WTC11 (cell line): Measurements from ENCODE around the gene ZMIZ1. TPM values are rescaled to one million over a fixed set of nuclear protein-coding genes. Genes with fewer than 3 reads are reported as not detected.

Experiments
- ATAC-seq: fragments of 200-7000 bp; cut with Tn5 transposase; 2 replicates; pipeline ENCODE4 v1.10.0; 2021; ENCODE audit warnings: mild to moderate bottlenecking, moderate library complexity
- CTCF ChIA-PET: fragments of 300-600 bp; sonication (Branson Sonifier 250); formaldehyde crosslinking; loops from one replicate; lab custom pipeline; 2021; ENCODE audit warnings: antibody characterized with exemption; lab: Charles Lee
- POLR2A ChIA-PET: fragments of 350-600 bp; sonication (Branson Sonifier 250); formaldehyde crosslinking; loops from one replicate; lab custom pipeline; 2021; ENCODE audit warnings: antibody characterized with exemption; lab: Charles Lee
- DNase-seq: peaks from one replicate; pipeline ENCODE4 v3.0.0; 2021; ENCODE audit warnings: low spot score
- H3K27ac Mint-ChIP-seq: 2 replicates; pipeline ENCODE4 v1.8.0; 2021; ENCODE audit warnings: mixed read lengths
- H3K27me3 Mint-ChIP-seq: 2 replicates; pipeline ENCODE4 v1.8.0; 2021; ENCODE audit warnings: low read depth, mild to moderate bottlenecking, moderate library complexity, mixed read lengths
- H3K36me3 Mint-ChIP-seq: 2 replicates; pipeline ENCODE4 v1.8.0; 2021; ENCODE audit warnings: mixed read lengths
- H3K4me1 Mint-ChIP-seq: 2 replicates; pipeline ENCODE4 v1.8.0; 2022; ENCODE audit warnings: mixed read lengths
- H3K4me3 Mint-ChIP-seq: 2 replicates; pipeline ENCODE4 v1.8.0; 2021; ENCODE audit warnings: mild to moderate bottlenecking, moderate library complexity, mixed read lengths
- H3K9me3 Mint-ChIP-seq: 2 replicates; pipeline ENCODE4 v1.8.0; 2021; ENCODE audit warnings: mixed read lengths
- AFF4 ChIP-seq: sonication (generic); formaldehyde crosslinking; IDR thresholded peaks from 2 replicates; pipeline ENCODE4 v1.8.1; 2023; ENCODE audit warnings: mild to moderate bottlenecking, missing genetic modification reagents, borderline replicate concordance
- ATF1 ChIP-seq: sonication (generic); formaldehyde crosslinking; IDR thresholded peaks from 2 replicates; pipeline ENCODE4 v1.8.1; 2023; ENCODE audit warnings: mild to moderate bottlenecking, moderate library complexity, missing genetic modification reagents
- CTCF ChIP-seq: fragments of 200-600 bp; IDR thresholded peaks from 2 replicates; pipeline ENCODE4 v1.8.0; 2022; ENCODE audit warnings: antibody characterized with exemption
- E2F4 ChIP-seq: sonication (generic); formaldehyde crosslinking; IDR thresholded peaks from 2 replicates; pipeline ENCODE4 v1.8.1; 2022; ENCODE audit warnings: low read depth, mild to moderate bottlenecking, moderate library complexity, missing genetic modification reagents, borderline replicate concordance
- ELF4 ChIP-seq: sonication (generic); formaldehyde crosslinking; IDR thresholded peaks from 2 replicates; pipeline ENCODE4 v1.8.1; 2022; ENCODE audit warnings: low read depth, mild to moderate bottlenecking, moderate library complexity, missing genetic modification reagents
- EMX1 ChIP-seq: fragments of 250-450 bp; sonication (Bioruptor Pico); IDR thresholded peaks from 2 replicates; pipeline ENCODE4 v1.8.0; 2021; ENCODE audit warnings: mild to moderate bottlenecking
- HMGA2 ChIP-seq: fragments of 250-450 bp; sonication (Bioruptor Pico); IDR thresholded peaks from 2 replicates; pipeline ENCODE4 v1.4.0; 2021; ENCODE audit warnings: mild to moderate bottlenecking, moderate library complexity
- IRF1 ChIP-seq: sonication (generic); formaldehyde crosslinking; IDR thresholded peaks from 2 replicates; pipeline ENCODE4 v1.8.0; 2023; ENCODE audit warnings: missing genetic modification reagents
- NFYB ChIP-seq: sonication (generic); formaldehyde crosslinking; conservative IDR thresholded peaks from 2 replicates; pipeline ENCODE4 v1.8.0; 2022; ENCODE audit warnings: low read depth, missing genetic modification reagents
- SP1 ChIP-seq: sonication (generic); formaldehyde crosslinking; conservative IDR thresholded peaks from 2 replicates; pipeline ENCODE4 v1.8.1; 2022; ENCODE audit warnings: missing genetic modification reagents
- TCF7 ChIP-seq: sonication (generic); formaldehyde crosslinking; IDR thresholded peaks from 2 replicates; pipeline ENCODE4 v1.8.0; 2022; ENCODE audit warnings: mild to moderate bottlenecking, low read depth, missing genetic modification reagents, moderate library complexity
- TEAD1 ChIP-seq: sonication (generic); formaldehyde crosslinking; IDR thresholded peaks from 2 replicates; pipeline ENCODE4 v1.8.0; 2022; ENCODE audit warnings: mild to moderate bottlenecking, missing genetic modification reagents
- ZNF263 ChIP-seq: sonication (generic); formaldehyde crosslinking; IDR thresholded peaks from 2 replicates; pipeline ENCODE4 v1.8.1; 2022; ENCODE audit warnings: low read depth, mild to moderate bottlenecking, moderate library complexity, missing genetic modification reagents
- ZNF317 ChIP-seq: sonication (generic); formaldehyde crosslinking; IDR thresholded peaks from 2 replicates; pipeline ENCODE4 v1.8.1; 2023; ENCODE audit warnings: low read depth, mild to moderate bottlenecking, moderate library complexity, missing genetic modification reagents, borderline replicate concordance
- ZNF416 ChIP-seq: fragments of 250-450 bp; sonication (Bioruptor Pico); IDR thresholded peaks from 2 replicates; pipeline ENCODE4 v1.9.0; 2021; ENCODE audit warnings: mild to moderate bottlenecking, inconsistent platforms
- ZNF425 ChIP-seq: fragments of 250-450 bp; sonication (Bioruptor Pico); conservative IDR thresholded peaks from 2 replicates; pipeline ENCODE4 v1.9.0; 2021; ENCODE audit warnings: mild to moderate bottlenecking
- ZNF671 ChIP-seq: fragments of 250-450 bp; sonication (Bioruptor Pico); IDR thresholded peaks from 2 replicates; pipeline ENCODE4 v1.8.0; 2021; ENCODE audit warnings: mild to moderate bottlenecking
- total RNA-seq: library from RNA; stranded (reverse); gene quantifications from 3 replicates; pipeline ENCODE4 v1.2.3, GENCODE V29; 2021
- TF ChIP-seq, protein P1 (sequence below): sonication (generic); formaldehyde crosslinking; IDR thresholded peaks from 2 replicates; pipeline ENCODE4 v1.8.0; 2022; ENCODE audit warnings: mild to moderate bottlenecking, missing genetic modification reagents
- TF ChIP-seq, protein P2 (sequence below): sonication (generic); formaldehyde crosslinking; IDR thresholded peaks from 2 replicates; pipeline ENCODE4 v1.8.0; 2022; ENCODE audit warnings: missing genetic modification reagents
- TF ChIP-seq, protein P3 (sequence below): sonication (generic); formaldehyde crosslinking; IDR thresholded peaks from 2 replicates; pipeline ENCODE4 v1.8.0; 2022; ENCODE audit warnings: mild to moderate bottlenecking, missing genetic modification reagents

ZMIZ1 gene
- total RNA-seq, 1 experiment from 2014 or later = 44.4 TPM

DNA sequence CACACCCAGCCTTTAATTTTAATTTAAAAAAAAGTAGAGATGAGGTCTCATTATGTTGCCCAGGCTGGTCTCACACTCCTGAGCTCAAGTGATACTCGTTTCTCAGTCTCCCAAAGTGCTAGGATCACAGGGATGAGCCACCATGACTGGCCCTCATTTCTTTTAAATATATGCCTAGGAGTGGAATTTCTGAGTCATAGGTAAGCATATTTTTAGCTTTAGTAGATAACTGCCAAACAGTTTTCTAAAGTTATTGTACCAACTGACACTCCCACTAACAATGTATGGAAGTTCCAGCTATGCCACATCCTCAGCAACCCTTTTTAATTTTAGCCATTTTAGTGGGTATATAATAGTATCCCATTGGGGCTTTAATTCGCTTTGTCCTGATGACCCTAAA lies 264.7 kb downstream of the ZMIZ1 start (continued):
- TF ChIP-seq ZNF425 (CRISPR knock-in tag) (no peak), ZNF416 (no peak), ELF4 (no peak), CTCF (no peak)
- TF ChIP-seq, protein P1, sequence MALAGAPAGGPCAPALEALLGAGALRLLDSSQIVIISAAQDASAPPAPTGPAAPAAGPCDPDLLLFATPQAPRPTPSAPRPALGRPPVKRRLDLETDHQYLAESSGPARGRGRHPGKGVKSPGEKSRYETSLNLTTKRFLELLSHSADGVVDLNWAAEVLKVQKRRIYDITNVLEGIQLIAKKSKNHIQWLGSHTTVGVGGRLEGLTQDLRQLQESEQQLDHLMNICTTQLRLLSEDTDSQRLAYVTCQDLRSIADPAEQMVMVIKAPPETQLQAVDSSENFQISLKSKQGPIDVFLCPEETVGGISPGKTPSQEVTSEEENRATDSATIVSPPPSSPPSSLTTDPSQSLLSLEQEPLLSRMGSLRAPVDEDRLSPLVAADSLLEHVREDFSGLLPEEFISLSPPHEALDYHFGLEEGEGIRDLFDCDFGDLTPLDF (CRISPR knock-in tag) = no peak
- TF ChIP-seq, all 79 proteins: peak for 0

DNA sequence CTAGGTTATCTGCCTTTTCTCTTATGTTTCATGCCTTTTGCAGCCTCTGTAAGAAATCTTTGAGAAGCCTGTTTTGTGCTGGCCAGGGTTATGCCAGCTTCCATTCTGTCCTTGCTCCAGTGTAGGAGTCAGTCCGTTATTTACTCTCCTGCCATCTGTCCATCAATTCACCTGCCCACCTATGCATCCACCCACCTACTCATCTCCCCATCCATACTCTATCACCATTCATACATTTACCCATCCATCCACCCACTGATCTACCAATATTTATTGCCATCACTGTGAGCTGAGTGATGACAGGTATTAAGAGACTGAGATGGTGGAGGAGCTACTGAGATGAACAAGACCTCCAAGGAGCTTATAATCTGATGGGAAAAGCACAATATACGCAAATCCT lies 265.8 kb downstream of the ZMIZ1 start:
- peaks cover 8% of the 10 kb centered on the region; the same call in 1 of the 2 replicates for H3K36me3 Mint-ChIP-seq
- H3K9me3 Mint-ChIP-seq = peaks cover 23% of the 10 kb centered on the region
- ATAC-seq (no peak), DNase-seq (no peak)
- H3K4me3 Mint-ChIP-seq = no peak overlapping the region
- peaks cover 11% of the 10 kb centered on the region for H3K27me3 Mint-ChIP-seq
- H3K4me1 Mint-ChIP-seq = peaks cover 13% of the 10 kb centered on the region
- CTCF ChIA-PET = interaction anchor here (4.6 kb wide), 1 partner anchor 13 kb away, joined by 24 read pairs; the partner anchor contains the start of gene PPIF
- no peak overlapping the region for H3K27ac Mint-ChIP-seq
- POLR2A ChIA-PET = no interaction called here
- TF ChIP-seq ELF4 (no peak), E2F4 (no peak), ZNF317 (CRISPR knock-in tag) (no peak), HMGA2 (CRISPR knock-in tag) (no peak), ZNF263 (CRISPR knock-in tag) (no peak), SP1 (CRISPR knock-in tag) (no peak), IRF1 (CRISPR knock-in tag) (no peak), AFF4 (CRISPR knock-in tag) (no peak), NFYB (CRISPR knock-in tag) (no peak), TEAD1 (CRISPR knock-in tag) (no peak), ATF1 (CRISPR knock-in tag) (no peak), ZNF671 (CRISPR knock-in tag) (no peak), EMX1 (no peak), TCF7 (no peak)
- TF ChIP-seq, protein P2, sequence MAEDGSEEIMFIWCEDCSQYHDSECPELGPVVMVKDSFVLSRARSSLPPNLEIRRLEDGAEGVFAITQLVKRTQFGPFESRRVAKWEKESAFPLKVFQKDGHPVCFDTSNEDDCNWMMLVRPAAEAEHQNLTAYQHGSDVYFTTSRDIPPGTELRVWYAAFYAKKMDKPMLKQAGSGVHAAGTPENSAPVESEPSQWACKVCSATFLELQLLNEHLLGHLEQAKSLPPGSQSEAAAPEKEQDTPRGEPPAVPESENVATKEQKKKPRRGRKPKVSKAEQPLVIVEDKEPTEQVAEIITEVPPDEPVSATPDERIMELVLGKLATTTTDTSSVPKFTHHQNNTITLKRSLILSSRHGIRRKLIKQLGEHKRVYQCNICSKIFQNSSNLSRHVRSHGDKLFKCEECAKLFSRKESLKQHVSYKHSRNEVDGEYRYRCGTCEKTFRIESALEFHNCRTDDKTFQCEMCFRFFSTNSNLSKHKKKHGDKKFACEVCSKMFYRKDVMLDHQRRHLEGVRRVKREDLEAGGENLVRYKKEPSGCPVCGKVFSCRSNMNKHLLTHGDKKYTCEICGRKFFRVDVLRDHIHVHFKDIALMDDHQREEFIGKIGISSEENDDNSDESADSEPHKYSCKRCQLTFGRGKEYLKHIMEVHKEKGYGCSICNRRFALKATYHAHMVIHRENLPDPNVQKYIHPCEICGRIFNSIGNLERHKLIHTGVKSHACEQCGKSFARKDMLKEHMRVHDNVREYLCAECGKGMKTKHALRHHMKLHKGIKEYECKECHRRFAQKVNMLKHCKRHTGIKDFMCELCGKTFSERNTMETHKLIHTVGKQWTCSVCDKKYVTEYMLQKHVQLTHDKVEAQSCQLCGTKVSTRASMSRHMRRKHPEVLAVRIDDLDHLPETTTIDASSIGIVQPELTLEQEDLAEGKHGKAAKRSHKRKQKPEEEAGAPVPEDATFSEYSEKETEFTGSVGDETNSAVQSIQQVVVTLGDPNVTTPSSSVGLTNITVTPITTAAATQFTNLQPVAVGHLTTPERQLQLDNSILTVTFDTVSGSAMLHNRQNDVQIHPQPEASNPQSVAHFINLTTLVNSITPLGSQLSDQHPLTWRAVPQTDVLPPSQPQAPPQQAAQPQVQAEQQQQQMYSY (CRISPR knock-in tag) = no peak
- TF ChIP-seq, protein P3, sequence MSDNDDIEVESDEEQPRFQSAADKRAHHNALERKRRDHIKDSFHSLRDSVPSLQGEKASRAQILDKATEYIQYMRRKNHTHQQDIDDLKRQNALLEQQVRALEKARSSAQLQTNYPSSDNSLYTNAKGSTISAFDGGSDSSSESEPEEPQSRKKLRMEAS (CRISPR knock-in tag) = no peak
